Keratinocyte (primary cell): ENCODE results near the gene GNAL. TPM values are rescaled to one million over a fixed set of nuclear protein-coding genes. Genes with fewer than 3 reads are reported as not detected.
A peak's percentile ranks its signal among the peaks of the same experiment; 100 is the strongest.

Source experiments
- DNase-seq: peaks from one replicate; pipeline ENCODE4 v3.0.0-alpha.2; 2011; ENCODE audit warnings: low read depth, missing footprints, low spot score
- FAIRE-seq: peaks from 2 replicates; lab custom pipeline; 2011; peaks lifted over from hg19 to GRCh38; lab: Jason Lieb, UNC
- H2AFZ ChIP-seq: 2 replicates; pipeline ENCODE4 v1.6.0; 2012; ENCODE audit warnings: low read length, control low read depth, inconsistent platforms; ENCODE audit not compliant: control insufficient read depth
- H3K27ac ChIP-seq: 2 replicates; pipeline ENCODE4 v1.5.1; 2011; ENCODE audit warnings: low read length; ENCODE audit not compliant: control insufficient read depth, insufficient read depth
- H3K27me3 ChIP-seq: 3 replicates; pipeline ENCODE4 v1.6.0; 2011; ENCODE audit warnings: low read length; ENCODE audit not compliant: control insufficient read depth, insufficient read depth; ENCODE audit errors: extremely low read depth
- H3K36me3 ChIP-seq, 2 experiments: 2 replicates in 1 of 2; 3 replicates in 1 of 2; pipeline ENCODE4 v1.5.1; 2011; ENCODE audit warnings: low read length in 2 of 2, mild to moderate bottlenecking in 1 of 2; ENCODE audit not compliant: control insufficient read depth in 2 of 2, insufficient read depth in 2 of 2; ENCODE audit errors: extremely low read depth in 1 of 2
- H3K4me1 ChIP-seq: 3 replicates; pipeline ENCODE4 v1.5.1; 2011; ENCODE audit warnings: low read length; ENCODE audit not compliant: control insufficient read depth, insufficient read depth; ENCODE audit errors: extremely low read depth
- H3K4me2 ChIP-seq: 3 replicates; pipeline ENCODE4 v1.6.0; 2011; ENCODE audit warnings: low read depth, low read length; ENCODE audit not compliant: control insufficient read depth, insufficient read depth; ENCODE audit errors: extremely low read depth
- H3K4me3 ChIP-seq, 3 experiments: fragments of 200-600 bp in 1 of 3; sonication (generic) in 1 of 3; 2 replicates in 2 of 3; 3 replicates in 1 of 3; pipeline ENCODE4 v1.5.1; 2011 to 2016; ENCODE audit warnings: low read length in 3 of 3, mild to moderate bottlenecking in 3 of 3, control low read depth in 2 of 3, inconsistent platforms in 1 of 3, low read depth in 1 of 3, mixed read lengths in 1 of 3, mixed run types in 1 of 3, moderate library complexity in 1 of 3; ENCODE audit not compliant: control insufficient read depth in 2 of 3, insufficient read depth in 2 of 3; ENCODE audit errors: extremely low read depth in 1 of 3
- H3K79me2 ChIP-seq: 2 replicates; pipeline ENCODE4 v1.6.0; 2012; ENCODE audit warnings: low read length; ENCODE audit not compliant: control insufficient read depth, insufficient read depth
- H3K9ac ChIP-seq: 3 replicates; pipeline ENCODE4 v1.6.0; 2011; ENCODE audit warnings: low read length; ENCODE audit not compliant: control insufficient read depth, insufficient read depth; ENCODE audit errors: extremely low read depth
- H3K9me1 ChIP-seq: 3 replicates; pipeline ENCODE4 v1.6.0; 2011; ENCODE audit warnings: low read length; ENCODE audit not compliant: control insufficient read depth, insufficient read depth; ENCODE audit errors: extremely low read depth
- H3K9me3 ChIP-seq: 2 replicates; pipeline ENCODE4 v1.5.1; 2012; ENCODE audit warnings: low read depth, low read length; ENCODE audit not compliant: control insufficient read depth
- H4K20me1 ChIP-seq: 3 replicates; pipeline ENCODE4 v1.6.0; 2011; ENCODE audit warnings: low read length; ENCODE audit not compliant: control insufficient read depth, insufficient read depth; ENCODE audit errors: extremely low read depth
- CTCF ChIP-seq, 3 experiments: IDR thresholded peaks in 1 of 3; conservative IDR thresholded peaks in 1 of 3; optimal IDR thresholded peaks in 1 of 3; 2 replicates in 2 of 3; 3 replicates in 1 of 3; pipeline versions ENCODE3 to v1.5.1; 2011; ENCODE audit warnings: low read length in 3 of 3, mild to moderate bottlenecking in 3 of 3, moderate library complexity in 2 of 3, control low read depth in 1 of 3, inconsistent platforms in 1 of 3; ENCODE audit not compliant: insufficient read depth in 2 of 3; ENCODE audit errors: extremely low read depth in 1 of 3
- EZH2 ChIP-seq: IDR thresholded peaks from one replicate; pipeline ENCODE4 v1.6.1; 2012; ENCODE audit warnings: inconsistent platforms, mild to moderate bottlenecking, low read length, moderate library complexity
- dilution Hi-C: fragments of 300-500 bp; cut with MboI; formaldehyde crosslinking; loops from one replicate; pipeline ENCODE4 v1.7.0; 2020; ENCODE audit warnings: low sequenced_read_pairs; ENCODE audit not compliant: extremely low pct_ligation_motif_present
- polyA plus RNA-seq, 5 experiments: library from polyadenylated mRNA; depleted of rRNA in 3 of 5; stranded (reverse) in 3 of 5; stranded (forward) in 1 of 5; unstranded in 1 of 5; fragments of >200 nt; gene quantifications; 1 replicate in 1 of 5; 2 replicates in 3 of 5; 3 replicates in 1 of 5; pipeline versions ENCODE4 v1.2.1 to v1.2.3, GENCODE V29; 2011 to 2012; ENCODE audit warnings: missing spikeins in 2 of 5, low read depth in 1 of 5, low replicate concordance in 1 of 5

GNAL gene
- polyA plus RNA-seq, 1 donor (not counting 4 experiments of a cell fraction or from before 2014, with no cell fraction given): 30.0 TPM

DNA sequence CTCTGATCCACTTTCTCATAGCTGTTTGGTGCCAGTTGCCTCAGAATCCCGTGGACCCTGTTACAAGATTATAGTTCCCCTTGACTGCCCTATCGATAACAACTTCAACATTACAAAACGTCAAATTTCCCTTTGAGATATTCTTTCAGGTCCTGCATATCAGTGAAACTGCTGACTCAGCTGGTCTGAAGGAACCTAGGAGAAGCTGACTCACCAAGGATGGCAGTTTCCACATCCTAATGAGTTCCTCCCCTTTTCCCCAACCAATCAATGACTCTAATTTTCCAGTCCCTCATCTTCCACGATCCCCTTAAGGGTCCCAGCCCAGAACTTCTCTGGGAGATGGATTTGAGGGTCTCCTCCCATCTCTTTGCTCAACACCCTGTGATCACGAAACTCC, 27.6 kb upstream of the GNAL start:
- H3K79me2 ChIP-seq: no peaks in the 10 kb centered on the region
- H3K9me3 ChIP-seq: no peaks in the 10 kb centered on the region
- FAIRE-seq: peak; percentile 53
- no peak overlapping the region for H3K27ac ChIP-seq
- H3K27me3 ChIP-seq: no peaks in the 10 kb centered on the region
- DNase-seq: no peak
- no peak overlapping the region for H3K4me2 ChIP-seq
- no peaks in the 10 kb centered on the region for H3K36me3 ChIP-seq
- dilution Hi-C loops: no loop called here
- no peak for TF ChIP-seq EZH2
- no peak for TF ChIP-seq CTCF (optimal IDR thresholded peaks at IDR 0.05 in 1 of 3, IDR thresholded peaks at IDR 0.05 in 1 of 3, conservative IDR thresholded peaks at IDR 0.05 in 1 of 3; ENCODE audit: extremely low read depth in 1 of 3, insufficient read depth in 2 of 3, low read length in 3 of 3)
- H2AFZ ChIP-seq: no peak overlapping the region
- H3K4me1 ChIP-seq: peaks cover 12% of the 10 kb centered on the region
- no peaks in the 10 kb centered on the region for H3K9me1 ChIP-seq
- H3K9ac ChIP-seq: no peak overlapping the region
- H4K20me1 ChIP-seq: no peaks in the 10 kb centered on the region
- no peak overlapping the region for H3K4me3 ChIP-seq

DNA sequence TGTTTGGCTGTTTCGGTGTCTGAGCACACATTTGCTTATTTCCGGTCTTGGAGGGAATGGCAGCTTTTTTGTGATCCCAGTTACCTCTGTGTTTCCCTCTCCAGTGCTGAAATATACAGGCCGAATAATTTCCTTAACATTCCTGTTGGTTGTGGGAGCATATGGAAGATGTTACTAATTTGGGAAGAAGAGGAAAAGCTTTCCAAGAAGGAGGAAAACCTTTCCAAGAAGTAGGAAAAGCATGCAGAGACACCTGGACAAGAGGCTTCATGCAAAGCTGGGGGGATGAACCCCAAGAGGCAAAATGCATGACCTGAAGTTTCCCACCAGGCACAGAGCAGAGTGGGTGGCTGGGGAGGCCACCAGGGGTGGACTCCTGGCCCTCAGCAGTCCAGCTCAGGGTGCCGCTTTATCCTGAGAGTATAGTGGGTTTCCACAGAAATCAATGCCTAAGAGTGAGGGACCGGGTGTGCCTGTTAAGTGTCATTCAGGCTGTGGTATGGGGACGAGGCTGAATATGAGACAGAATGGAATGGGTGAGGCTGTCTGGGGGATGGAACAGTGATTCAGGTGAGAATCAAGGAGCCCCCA, 25.5 kb upstream of the GNAL start:
- no peak for FAIRE-seq
- dilution Hi-C loops: no loop called here
- TF ChIP-seq EZH2: no peak
- no peak for TF ChIP-seq CTCF (optimal IDR thresholded peaks at IDR 0.05 in 1 of 3, IDR thresholded peaks at IDR 0.05 in 1 of 3, conservative IDR thresholded peaks at IDR 0.05 in 1 of 3; ENCODE audit: extremely low read depth in 1 of 3, insufficient read depth in 2 of 3, low read length in 3 of 3)

More for the DNA sequence above, 25.5 kb upstream of the GNAL start:
- Histone ChIP-seq H3K9me1 (no peaks in the 10 kb centered on the region), H3K9ac (no peak overlapping the region), H3K27me3 (no peaks in the 10 kb centered on the region), H3K79me2 (no peaks in the 10 kb centered on the region), H4K20me1 (no peaks in the 10 kb centered on the region), H3K27ac (no peak overlapping the region), H2AFZ (no peak overlapping the region), H3K9me3 (no peaks in the 10 kb centered on the region), H3K4me1 (peaks cover 11% of the 10 kb centered on the region), H3K36me3 (no peaks in the 10 kb centered on the region), H3K4me3 (no peak overlapping the region), H3K4me2 (no peak overlapping the region)
- no peak for DNase-seq
